K562 (cell line): Measurements from ENCODE around the gene C2CD2L. TPM values are rescaled to one million over a fixed set of nuclear protein-coding genes. Genes with fewer than 3 reads are reported as not detected.

Source experiments
- CREB1 ChIP-seq, 2 experiments: sonication (generic) in 1 of 2; formaldehyde crosslinking in 1 of 2; IDR thresholded peaks; 2 replicates each; pipeline versions ENCODE4 v1.6.1 to v1.8.0; 2012 to 2022; ENCODE audit warnings: inconsistent platforms in 1 of 2, mild to moderate bottlenecking in 1 of 2, missing genetic modification reagents in 1 of 2, moderate library complexity in 1 of 2
- HDAC6 ChIP-seq: IDR thresholded peaks from 2 replicates; pipeline ENCODE4 v1.6.1; 2012; ENCODE audit warnings: low read depth, mild to moderate bottlenecking, control low read depth, inconsistent platforms, low read length, moderate library complexity
- HNRNPH1 ChIP-seq: fragments of 200-400 bp; formaldehyde crosslinking; optimal IDR thresholded peaks from 2 replicates; pipeline ENCODE3; 2017; ENCODE audit warnings: low read depth, mild to moderate bottlenecking, low read length, moderate library complexity
- ILF3 ChIP-seq: fragments of 450-650 bp; IDR thresholded peaks from 2 replicates; pipeline ENCODE4 v1.6.1; 2018; ENCODE audit warnings: antibody characterized with exemption, mild to moderate bottlenecking, moderate library complexity, borderline replicate concordance
- LARP7 ChIP-seq: fragments of 450-650 bp; IDR thresholded peaks from 2 replicates; pipeline ENCODE4 v1.6.1; 2016
- PATZ1 ChIP-seq: fragments of 250-450 bp; sonication (Bioruptor Pico); IDR thresholded peaks from 2 replicates; pipeline ENCODE4 v1.5.0; 2020; ENCODE audit warnings: mild to moderate bottlenecking, borderline replicate concordance
- RNF2 ChIP-seq: sonication (generic); IDR thresholded peaks from 2 replicates; pipeline ENCODE4 v1.6.1; 2016
- RNF219 ChIP-seq: fragments of 250-450 bp; sonication (Bioruptor Pico); IDR thresholded peaks from 2 replicates; pipeline ENCODE4 v1.5.0; 2022; ENCODE audit warnings: mild to moderate bottlenecking
- RREB1 ChIP-seq: fragments of 250-450 bp; sonication (Bioruptor Pico); IDR thresholded peaks from 2 replicates; pipeline ENCODE4 v1.4.0; 2020
- ZNF592 ChIP-seq: fragments of 450-650 bp; IDR thresholded peaks from 2 replicates; pipeline ENCODE4 v1.6.1; 2017; ENCODE audit warnings: antibody characterized with exemption, mild to moderate bottlenecking
- ZNF76 ChIP-seq: fragments of 250-450 bp; sonication (Bioruptor Pico); IDR thresholded peaks from 2 replicates; pipeline ENCODE4 v1.4.0; 2020; ENCODE audit warnings: mild to moderate bottlenecking, moderate library complexity, borderline replicate concordance
- ZNF79 ChIP-seq: fragments of 250-450 bp; sonication (Bioruptor Pico); IDR thresholded peaks from 2 replicates; pipeline ENCODE4 v1.4.0; 2020; ENCODE audit warnings: low read depth, mild to moderate bottlenecking, moderate library complexity
- polyA plus RNA-seq, 8 experiments: library from polyadenylated mRNA; depleted of rRNA in 4 of 8; stranded (reverse) in 5 of 8; unstranded in 3 of 8; fragments of >200 nt; fragmentation: Nextera tagmentation in 2 of 8; fragmentation: Illumina TruSeq in 1 of 8; extraction: Ambion mirVana in 2 of 8; extraction: Trizol in 1 of 8; gene quantifications; 2 replicates each; pipeline versions ENCODE4 v1.2.1 to v1.2.3, GENCODE V29; 2011 to 2014; ENCODE audit warnings: inconsistent platforms in 1 of 8, missing spikeins in 1 of 8
- total RNA-seq, 7 experiments: library from RNA; depleted of rRNA in 6 of 7; stranded (reverse); fragments of >200 nt in 6 of 7; fragmentation: Illumina TruSeq in 2 of 7; extraction: Trizol in 2 of 7; gene quantifications; 2 replicates each; pipeline versions ENCODE4 v1.2.1 to v1.2.3, GENCODE V29; 2011 to 2021; ENCODE audit warnings: low replicate concordance in 1 of 7

Gene C2CD2L
- total and polyA plus RNA-seq, 9 of the 15 experiments (the other 6 are each of a cell fraction or from before 2014, with no cell fraction given): 0.66 to 41.2 (median 14.8) TPM

- TF ChIP-seq ZNF76 (CRISPR knock-in tag): no peak; the same call in 1 of the 2 replicates
- no peak for TF ChIP-seq ZNF592
- no peak; the same call in 1 of the 2 replicates for TF ChIP-seq RNF2
- TF ChIP-seq HDAC6: no peak
- peak; percentile 36; the same call in 1 of the 2 replicates for TF ChIP-seq RREB1 (CRISPR knock-in tag)
- TF ChIP-seq ZNF79 (CRISPR knock-in tag): 0 out of 2 replicates have a peak, but pooled peaks have one; percentile 14
- 0 out of 2 replicates have a peak, but pooled peaks have one; percentile 51 for TF ChIP-seq PATZ1 (CRISPR knock-in tag)
- no peak for TF ChIP-seq RNF219 (CRISPR knock-in tag)
- no peak for TF ChIP-seq HNRNPH1
- no peak for TF ChIP-seq ILF3
- peak; percentile 55; the same call in 1 of the 2 replicates for TF ChIP-seq CREB1 (IDR thresholded peaks at IDR 0.05)
- peak; percentile 71 for TF ChIP-seq CREB1 (CRISPR knock-in tag; IDR thresholded peaks at IDR 0.05)
- no peak for TF ChIP-seq LARP7
These were observed 5.3 kb upstream of the C2CD2L start, which contains the start of gene DPAGT1 (continued) for GRCh38 chr11:119101759-119102423.
